GM10266 (cell line): ENCODE results near the gene CCNK.

ENCODE experiments used
- DNase-seq: peaks from one replicate; pipeline ENCODE4 v3.0.0; 2012; ENCODE audit errors: extremely low spot score
- TF ChIP-seq, protein P1 (sequence below): IDR thresholded peaks from 2 replicates; pipeline ENCODE4 v1.5.1; 2012; ENCODE audit warnings: mild to moderate bottlenecking, low read depth; ENCODE audit not compliant: control insufficient read depth, insufficient read depth; ENCODE audit errors: missing control alignments

The CCNK gene

GRCh38 chr14:99481745-99482099 lies 513 bp downstream of the CCNK start:
- TF ChIP-seq, protein P1, sequence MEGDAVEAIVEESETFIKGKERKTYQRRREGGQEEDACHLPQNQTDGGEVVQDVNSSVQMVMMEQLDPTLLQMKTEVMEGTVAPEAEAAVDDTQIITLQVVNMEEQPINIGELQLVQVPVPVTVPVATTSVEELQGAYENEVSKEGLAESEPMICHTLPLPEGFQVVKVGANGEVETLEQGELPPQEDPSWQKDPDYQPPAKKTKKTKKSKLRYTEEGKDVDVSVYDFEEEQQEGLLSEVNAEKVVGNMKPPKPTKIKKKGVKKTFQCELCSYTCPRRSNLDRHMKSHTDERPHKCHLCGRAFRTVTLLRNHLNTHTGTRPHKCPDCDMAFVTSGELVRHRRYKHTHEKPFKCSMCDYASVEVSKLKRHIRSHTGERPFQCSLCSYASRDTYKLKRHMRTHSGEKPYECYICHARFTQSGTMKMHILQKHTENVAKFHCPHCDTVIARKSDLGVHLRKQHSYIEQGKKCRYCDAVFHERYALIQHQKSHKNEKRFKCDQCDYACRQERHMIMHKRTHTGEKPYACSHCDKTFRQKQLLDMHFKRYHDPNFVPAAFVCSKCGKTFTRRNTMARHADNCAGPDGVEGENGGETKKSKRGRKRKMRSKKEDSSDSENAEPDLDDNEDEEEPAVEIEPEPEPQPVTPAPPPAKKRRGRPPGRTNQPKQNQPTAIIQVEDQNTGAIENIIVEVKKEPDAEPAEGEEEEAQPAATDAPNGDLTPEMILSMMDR, result no peak
- DNase-seq, result no peak

GRCh38 chr14:99484106-99484505 lies 2.9 kb downstream of the CCNK start:
- DNase-seq, result no peak
- TF ChIP-seq, protein P1, result no peak

GRCh38 chr14:99497341-99497740 lies 16.1 kb downstream of the CCNK start:
- TF ChIP-seq, protein P1, result no peak
- no peak for DNase-seq

DNA sequence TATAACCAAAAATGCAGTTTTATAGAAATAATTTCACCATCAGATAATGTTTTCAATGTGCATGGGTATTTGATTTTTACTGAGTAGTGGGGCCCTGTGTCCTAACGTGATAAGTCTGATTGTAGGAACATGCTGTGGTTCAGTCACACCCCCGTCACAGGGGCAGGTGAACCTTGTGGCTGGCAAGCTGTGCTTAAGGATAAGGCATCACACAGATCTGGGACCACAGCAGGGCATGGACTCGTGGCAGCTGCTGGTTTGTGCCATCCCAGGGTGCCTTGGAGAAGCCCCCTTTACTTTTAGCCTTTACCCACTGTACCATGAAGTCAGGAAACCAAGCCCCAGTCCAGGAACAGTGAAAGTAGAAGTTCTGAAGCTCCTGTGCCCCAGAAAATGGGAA lies 16.7 kb downstream of the CCNK start:
- TF ChIP-seq, protein P1, result no peak
- DNase-seq, result no peak

DNA sequence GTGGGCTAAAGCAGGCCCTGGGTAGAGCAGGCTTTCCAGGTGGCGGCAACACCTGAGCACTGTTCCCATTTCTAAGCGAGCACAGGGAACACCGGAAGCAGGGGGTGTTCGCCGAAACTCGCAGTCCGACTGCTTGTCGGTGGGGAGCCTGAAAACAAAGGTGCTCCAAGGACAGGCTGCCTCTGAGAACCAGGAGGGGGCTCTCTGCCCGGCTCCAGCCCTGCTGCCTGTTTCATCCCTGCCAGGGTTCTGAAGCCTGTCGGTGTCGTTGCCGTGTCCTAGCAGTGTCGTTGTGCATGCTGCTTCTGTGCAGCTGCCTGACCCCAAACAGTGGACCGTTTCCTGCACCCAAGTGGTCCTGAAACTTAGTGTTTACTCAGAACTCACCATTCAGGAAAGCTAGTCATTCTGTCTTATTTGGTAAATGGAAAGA lies 21.8 kb downstream of the CCNK start:
- DNase-seq, result no peak
- TF ChIP-seq, protein P1, result no peak

DNA sequence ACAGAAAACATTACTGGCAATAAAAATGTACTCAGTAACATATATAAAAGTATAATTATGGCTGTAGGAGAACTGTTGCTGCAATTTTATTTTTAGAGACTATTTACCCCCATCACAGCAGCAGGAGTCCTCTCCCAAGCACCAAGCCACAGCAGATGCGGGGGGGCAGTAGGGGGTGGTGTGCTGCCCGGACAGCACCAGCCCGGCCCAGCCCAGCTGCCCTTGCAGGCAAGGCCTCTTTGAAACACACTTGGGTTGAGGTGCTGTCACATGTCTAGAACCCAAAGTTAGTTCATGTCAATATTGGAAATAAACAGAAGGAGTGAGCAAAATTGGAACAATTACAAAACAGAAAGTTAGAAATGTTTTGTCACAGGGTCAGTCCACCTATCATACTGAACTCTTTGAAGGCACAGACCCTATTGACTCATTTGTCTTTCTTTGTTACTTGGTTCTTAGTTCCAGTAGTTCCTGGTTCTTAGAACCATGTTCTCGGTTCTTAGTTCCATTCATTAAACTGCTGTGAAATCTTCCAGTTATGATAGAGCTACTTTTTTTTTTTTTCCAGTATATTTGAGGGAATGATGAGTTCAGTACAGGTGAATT lies 22.7 kb downstream of the CCNK start:
- no peak for DNase-seq
- TF ChIP-seq, protein P1, result no peak

- DNase-seq, result no peak
- TF ChIP-seq, protein P1, result no peak
Measured at GRCh38 chr14:99505089-99505488, 23.9 kb downstream of the CCNK start.
